HG02938 (cell line): ENCODE data around the gene TRIM45.
"Not testable (repeated sequence)": the region's sequence is repeated elsewhere in the genome, so short reads cannot be mapped to it uniquely, and the experiment has no call there.

ENCODE experiments used
- ATAC-seq: cut with Tn5 transposase; IDR thresholded peaks from one replicate; pipeline ENCODE4 v1.9.1; 2021; ENCODE audit warnings: mild to moderate bottlenecking, moderate library complexity; ENCODE audit not compliant: unreplicated experiment

The TRIM45 gene

GRCh38 chr1:117135329-117135728 is 13.8 kb upstream of the TRIM45 start:
- ATAC-seq: no peak

- no peak for ATAC-seq
These were observed 9.0 kb upstream of the TRIM45 start for GRCh38 chr1:117130526-117130925.

DNA sequence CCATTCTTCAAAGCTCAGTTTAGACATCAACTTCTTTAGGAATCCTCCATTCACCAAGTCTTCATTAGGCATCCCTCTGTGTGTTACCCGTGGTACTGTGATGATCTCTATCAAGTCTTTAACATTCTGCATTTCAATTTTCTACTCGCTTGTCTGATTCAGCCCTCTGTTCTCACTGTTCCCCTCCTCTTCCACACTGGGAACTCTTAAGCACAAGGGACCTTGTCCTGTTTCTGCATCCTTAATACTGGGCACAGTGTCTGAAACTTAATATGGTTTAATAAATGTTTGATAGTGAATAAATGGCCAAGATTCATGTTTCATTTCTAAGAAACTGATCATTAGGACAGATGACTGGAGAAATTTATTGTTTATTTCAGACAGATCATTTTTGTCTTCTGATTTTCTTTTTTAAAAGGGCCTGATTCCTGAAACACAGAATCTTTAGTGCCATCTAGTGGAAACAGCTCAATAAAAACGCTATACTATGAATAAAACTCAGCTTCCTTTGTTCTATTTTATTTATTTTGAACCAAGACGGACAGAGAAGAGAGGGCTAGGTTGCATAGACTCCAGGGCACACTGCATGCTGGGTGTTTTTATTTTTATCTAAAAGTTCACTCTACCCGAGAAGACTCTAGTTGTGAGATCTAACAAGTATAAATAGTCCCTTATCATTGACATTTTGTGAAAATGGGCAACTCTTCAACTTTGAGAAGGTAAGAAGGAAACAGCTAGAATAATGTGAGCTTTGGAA is 7.0 kb upstream of the TRIM45 start:
- ATAC-seq: no peak

- ATAC-seq: no peak
These were observed 6.2 kb upstream of the TRIM45 start for GRCh38 chr1:117127795-117128194.

GRCh38 chr1:117124661-117125060 is 3.1 kb upstream of the TRIM45 start:
- ATAC-seq: no peak

DNA sequence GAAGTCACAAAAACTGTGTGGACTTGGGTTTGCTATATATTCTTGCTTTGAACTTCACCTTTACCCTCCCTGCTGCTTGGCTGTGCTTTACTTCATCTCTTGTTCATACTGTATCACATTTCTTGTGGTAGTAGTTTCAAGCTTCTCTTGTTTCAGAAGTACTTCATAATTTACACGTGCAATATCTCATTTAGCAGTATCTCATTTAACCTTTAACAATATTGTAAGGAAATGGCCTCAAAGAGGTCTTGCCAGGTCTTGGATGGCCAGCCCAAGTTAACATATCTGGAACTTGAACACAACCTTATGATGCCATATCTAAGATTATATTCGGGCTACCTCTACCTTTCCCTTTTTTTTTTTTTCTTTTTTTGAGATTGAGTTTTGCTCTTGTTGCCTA is 1.7 kb upstream of the TRIM45 start:
- ATAC-seq: no peak

DNA sequence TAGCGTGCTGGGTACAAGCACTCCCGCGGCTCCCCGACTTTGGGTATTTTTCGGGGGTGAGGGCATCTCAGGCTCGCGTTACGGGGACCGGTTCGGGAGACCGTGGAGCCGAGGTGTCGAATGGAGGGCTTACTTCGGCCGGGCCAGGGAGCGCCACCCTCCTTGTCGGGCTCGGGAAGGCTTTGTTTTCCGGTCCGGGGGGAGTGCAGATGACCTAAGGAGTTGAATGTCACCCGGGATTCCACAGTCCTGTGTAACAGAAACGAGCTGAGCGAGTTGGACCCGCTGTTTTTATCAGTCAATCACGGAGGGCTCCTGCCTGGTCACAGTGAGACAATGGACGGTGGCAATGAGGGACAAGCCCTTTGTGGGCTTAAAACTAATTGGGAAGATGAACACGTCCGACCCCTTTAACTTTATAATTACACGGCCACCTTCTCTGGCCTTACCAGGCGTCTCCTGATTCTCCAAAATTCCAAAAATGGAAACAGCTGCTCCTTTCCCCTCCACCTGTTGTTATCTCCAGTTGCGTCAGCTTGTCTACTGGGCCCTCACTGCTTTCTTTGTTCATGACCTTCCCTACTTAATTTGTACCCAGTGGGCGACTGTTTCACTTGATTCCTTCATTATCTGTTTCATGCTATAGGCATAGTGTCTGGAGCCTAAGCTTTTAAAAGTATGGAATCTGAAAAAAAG is 929 bp upstream of the TRIM45 start:
- ATAC-seq: no peak

- no peak for ATAC-seq
These were observed 568 bp downstream of the TRIM45 start for GRCh38 chr1:117120774-117121588.

DNA sequence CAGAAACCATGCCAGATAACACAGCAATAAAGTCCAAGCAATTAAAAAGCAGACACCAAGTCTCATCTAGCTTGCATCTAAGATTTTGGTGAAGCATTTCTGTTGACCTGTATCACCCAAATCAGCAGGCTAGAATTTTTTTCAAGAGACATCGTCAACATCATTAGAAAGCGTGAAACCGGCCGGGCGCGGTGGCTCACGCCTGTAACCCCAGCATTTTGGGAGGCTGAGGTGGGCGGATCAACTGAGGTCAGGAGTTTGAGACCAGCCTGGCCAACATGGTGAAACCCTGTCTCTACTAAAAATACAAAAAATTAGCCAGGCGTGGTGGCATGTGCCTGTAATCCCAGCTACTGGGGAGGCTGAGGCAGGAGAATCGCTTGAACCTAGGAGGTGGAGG is 2.4 kb downstream of the TRIM45 start:
- ATAC-seq: not testable (repeated sequence)

DNA sequence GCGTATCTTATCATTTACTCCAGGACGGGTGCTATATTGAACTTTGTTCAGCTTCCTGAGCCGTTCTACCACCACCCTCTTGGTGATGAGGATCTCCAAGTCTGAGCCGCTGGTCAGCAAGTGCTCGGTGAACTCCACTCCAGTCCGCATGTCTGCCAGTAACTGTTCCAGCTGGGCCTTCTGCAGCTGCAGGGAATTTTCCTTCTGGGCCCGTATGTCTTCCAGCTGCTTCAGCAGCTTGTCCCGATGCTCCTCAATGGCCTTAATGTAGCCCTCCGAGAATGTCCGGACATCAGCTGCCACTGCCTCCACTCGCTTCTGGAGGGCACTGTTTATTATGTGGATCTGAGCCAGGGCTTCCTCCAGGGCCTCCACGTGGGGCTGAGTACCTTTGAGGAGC is 3.4 kb downstream of the TRIM45 start:
- ATAC-seq: no peak

GRCh38 chr1:117117697-117118096 is 3.9 kb downstream of the TRIM45 start:
- no peak for ATAC-seq

DNA sequence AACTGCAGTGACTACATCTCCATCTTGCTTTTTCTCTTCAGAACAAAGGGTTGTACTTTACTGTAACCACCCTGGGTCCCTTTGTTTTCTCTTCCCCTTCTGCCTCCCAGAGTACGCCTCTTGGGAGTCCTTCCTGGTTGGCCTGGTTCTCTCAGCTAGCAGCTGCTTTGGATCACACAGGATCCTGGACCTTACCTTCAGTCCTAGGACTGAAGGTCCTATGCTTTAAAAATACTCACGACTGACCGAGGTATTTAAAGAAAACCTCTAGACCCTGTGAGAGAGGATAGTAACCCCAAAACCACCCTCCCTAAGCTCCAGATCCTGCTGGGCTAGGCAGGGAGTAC is 4.8 kb downstream of the TRIM45 start:
- no peak for ATAC-seq

DNA sequence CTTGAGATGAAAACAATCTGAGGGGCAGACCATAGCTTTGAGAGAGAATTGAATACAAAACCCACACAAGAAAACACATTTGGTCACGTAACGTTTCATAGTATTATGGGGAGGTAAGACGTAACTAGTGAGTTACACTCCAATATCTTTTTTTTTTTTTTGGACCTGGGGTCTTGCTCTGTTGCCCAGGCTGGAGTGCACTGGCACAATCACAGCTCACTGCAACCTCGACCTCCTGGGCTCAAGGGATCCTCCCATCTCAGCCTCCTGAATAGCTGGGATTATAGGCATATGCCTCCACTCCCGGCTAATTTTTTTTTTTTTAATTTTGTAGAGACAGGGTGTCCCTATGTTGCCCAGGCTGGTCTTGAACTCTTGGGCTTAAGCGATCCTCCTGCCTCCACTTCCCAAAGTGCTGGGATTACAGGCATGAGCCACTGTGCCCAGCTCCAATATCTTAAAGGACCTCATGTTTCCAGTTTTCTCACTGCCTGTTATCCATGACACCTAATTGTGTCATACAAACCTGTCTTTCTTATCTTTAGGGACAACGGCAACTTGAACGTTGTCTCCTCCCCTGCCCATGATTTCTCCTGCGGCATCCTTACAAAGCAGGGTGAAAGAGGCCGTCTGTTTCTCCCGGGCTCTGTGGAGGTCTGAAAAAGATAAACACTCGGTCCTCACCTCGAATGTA is 5.3 kb downstream of the TRIM45 start:
- no peak for ATAC-seq

DNA sequence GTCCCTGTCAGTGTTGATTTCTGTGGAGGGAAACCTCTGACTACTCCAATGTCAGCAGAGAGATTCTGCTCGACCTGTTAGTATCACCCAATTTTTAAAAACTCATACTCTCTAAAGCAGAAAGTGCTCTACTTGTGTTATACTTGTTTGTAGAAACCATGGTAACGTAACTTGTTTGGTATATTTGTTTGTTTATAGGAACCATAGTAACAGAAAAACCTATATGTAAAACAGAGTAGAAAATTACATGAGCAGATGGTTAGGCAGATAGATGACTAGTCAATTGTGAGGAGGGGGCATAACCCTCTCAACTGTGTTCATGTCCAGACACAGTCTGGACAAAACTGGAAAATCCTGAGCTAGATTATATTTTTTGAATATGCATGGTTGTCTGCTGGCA is 6.7 kb downstream of the TRIM45 start:
- ATAC-seq: no peak

- ATAC-seq: no peak
These were observed 8.3 kb downstream of the TRIM45 start for GRCh38 chr1:117113199-117113598.

GRCh38 chr1:117112047-117112717 is 9.4 kb downstream of the TRIM45 start:
- ATAC-seq: no peak

- no peak for ATAC-seq
These were observed 10.8 kb downstream of the TRIM45 start for GRCh38 chr1:117110774-117111173.

GRCh38 chr1:117107364-117107763 is 14.2 kb downstream of the TRIM45 start:
- no peak for ATAC-seq

DNA sequence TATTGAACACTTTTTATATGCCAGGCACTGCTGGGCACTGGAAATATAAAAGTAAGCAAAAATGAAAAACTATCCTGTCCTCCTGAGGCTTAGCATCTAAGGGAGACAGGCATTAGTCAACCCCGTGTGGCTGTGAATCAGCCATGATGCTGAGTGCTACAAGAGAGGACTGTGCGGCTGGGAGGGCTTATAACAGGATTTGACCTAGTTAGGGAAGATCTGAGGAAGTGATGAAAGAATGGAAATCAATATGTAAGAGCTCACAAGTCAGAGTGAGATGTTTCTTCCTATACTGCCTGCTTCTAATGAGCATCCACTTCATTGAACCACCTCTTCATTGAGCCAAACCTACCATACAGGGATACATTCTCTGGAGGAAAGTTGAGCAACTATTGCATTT is 15.1 kb downstream of the TRIM45 start:
- ATAC-seq: no peak

DNA sequence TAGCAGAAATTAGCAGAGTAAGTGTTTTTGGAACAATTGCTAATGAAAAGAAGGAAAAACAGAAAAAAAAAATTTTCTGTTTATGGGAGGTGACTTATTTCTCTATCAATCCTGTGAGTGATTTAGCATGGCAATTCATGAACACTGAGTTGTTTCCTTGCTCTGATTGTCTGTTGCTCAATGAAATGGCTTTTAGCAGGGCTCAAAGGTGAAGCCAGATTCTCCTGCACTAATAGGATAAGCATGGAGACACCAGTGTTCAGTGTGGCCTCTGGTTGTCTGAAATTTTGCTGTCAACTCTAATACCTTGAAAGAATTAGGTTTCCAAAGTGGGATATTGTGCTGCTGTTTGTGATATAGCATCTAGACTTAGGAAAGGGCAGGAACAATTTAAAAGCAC is 15.8 kb downstream of the TRIM45 start:
- no peak for ATAC-seq

DNA sequence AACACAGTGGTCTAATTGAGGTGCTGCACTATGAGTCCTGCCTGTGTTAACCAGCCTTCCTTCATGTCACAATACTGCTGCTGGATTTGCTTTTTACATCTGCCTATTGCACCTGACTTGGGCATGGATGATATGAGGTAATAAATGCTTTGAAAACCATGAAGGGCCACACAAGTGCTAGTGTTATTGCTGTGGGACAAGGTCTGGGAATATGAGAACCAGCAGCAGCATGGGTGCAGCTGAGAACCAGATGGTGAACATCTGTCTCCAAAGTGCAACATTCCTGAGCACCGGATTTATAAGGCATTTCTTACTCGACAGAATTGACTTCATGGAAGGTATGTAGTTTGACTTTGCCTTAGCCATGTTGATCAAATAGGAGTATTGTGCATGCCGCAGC is 16.6 kb downstream of the TRIM45 start:
- no peak for ATAC-seq
